Measurements from ENCODE around the gene BLVRA. TPM values are rescaled to one million over a fixed set of nuclear protein-coding genes. Genes with fewer than 3 reads are reported as not detected.
A peak's percentile ranks its signal among the peaks of the same experiment; 100 is the strongest.
"Not testable (repeated sequence)": the region's sequence is repeated elsewhere in the genome, so short reads cannot be mapped to it uniquely, and the experiment has no call there.

Gene BLVRA
- total and polyA plus RNA-seq, 4 donors = 56.0 to 117 (median 69.4) TPM

DNA sequence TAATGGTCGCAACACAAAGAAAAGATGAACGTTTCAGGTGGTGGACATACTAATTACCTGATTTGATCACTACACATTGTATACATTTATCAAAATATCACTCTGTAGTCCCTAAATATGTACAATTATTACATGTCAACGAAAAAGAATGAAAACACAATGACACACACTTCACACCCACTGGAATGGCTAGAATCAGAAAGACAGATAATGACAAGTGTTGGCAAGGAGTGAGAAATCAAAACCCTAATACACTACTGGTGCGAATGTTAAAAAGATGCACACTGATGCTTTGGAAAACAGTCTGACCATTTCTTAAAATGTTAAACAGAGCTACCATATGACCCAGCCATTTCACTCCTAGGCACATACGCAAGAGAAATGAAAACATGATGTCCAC is 31.5 kb upstream of the BLVRA start:
- no peak for ATAC-seq (ENCODE audit: low FRiP score)
- WGBS, 2 donors = 91 to 92% methylated on average over 5 of the region's 5 CpGs
- Histone ChIP-seq H3K27me3 (ENCODE audit: control insufficient read depth in 1 of 2, insufficient read depth in 2 of 2, low read length in 1 of 2) (no peaks in the 10 kb centered on the region), H3K27ac (ENCODE audit: low read depth in 1 of 2, low read length in 2 of 2) (no peak overlapping the region), H3K9me3 (ENCODE audit: control insufficient read depth, low read length) (no peaks in the 10 kb centered on the region), H3K4me3 (ENCODE audit: low read length in 2 of 2) (no peak overlapping the region), H3K4me1 (ENCODE audit: control insufficient read depth in 1 of 2, insufficient read depth in 2 of 2, low read length in 2 of 2) (peaks cover 0 to 2% of the 10 kb centered on the region in 2 donors), H3K36me3 (ENCODE audit: control insufficient read depth in 1 of 2, insufficient read depth in 2 of 2, low read length in 1 of 2) (no peaks in the 10 kb centered on the region)
- intact Hi-C loops (cut with DNase I) = loop anchor here in 1 of 2 donors (10.0 kb wide), 1 partner anchor 792 kb away; the partner anchor contains the start of genes MRPL32 and PSMA2
- DNase-seq = no peak

DNA sequence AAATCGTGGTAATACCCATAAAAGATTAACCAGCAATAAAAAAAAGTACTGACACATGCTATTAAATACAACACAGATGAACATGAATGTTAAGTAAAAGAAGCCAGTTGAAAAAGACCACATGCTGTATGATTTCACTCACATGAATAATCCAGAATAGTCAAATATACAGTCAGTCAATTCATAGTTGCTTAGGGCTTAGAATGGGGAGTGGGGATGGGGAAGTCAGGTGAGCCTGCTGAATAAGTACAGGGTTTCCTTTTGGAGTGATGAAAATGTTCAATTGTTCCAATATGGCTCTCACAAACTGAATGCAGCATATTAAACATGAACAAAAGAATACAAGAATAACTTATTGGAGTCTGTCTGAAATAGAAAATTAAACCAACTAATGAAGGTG is 31.0 kb upstream of the BLVRA start:
- intact Hi-C loops (cut with DNase I) = loop anchor here in 1 of 2 donors (10.0 kb wide), 1 partner anchor 793 kb away; the partner anchor contains the start of genes MRPL32 and PSMA2
- Histone ChIP-seq H3K36me3 (ENCODE audit: control insufficient read depth in 1 of 2, insufficient read depth in 2 of 2, low read length in 1 of 2) (no peaks in the 10 kb centered on the region), H3K27ac (ENCODE audit: low read depth in 1 of 2, low read length in 2 of 2) (no peak overlapping the region), H3K4me3 (ENCODE audit: low read length in 2 of 2) (no peak overlapping the region), H3K9me3 (ENCODE audit: control insufficient read depth, low read length) (no peaks in the 10 kb centered on the region), H3K27me3 (ENCODE audit: control insufficient read depth in 1 of 2, insufficient read depth in 2 of 2, low read length in 1 of 2) (no peaks in the 10 kb centered on the region), H3K4me1 (ENCODE audit: control insufficient read depth in 1 of 2, insufficient read depth in 2 of 2, low read length in 2 of 2) (peaks cover 0 to 2% of the 10 kb centered on the region in 2 donors)
- no peak for ATAC-seq (ENCODE audit: low FRiP score)
- DNase-seq = no peak
- 80% methylated on average over 1 of the region's 1 CpG for WGBS, 2 donors

DNA sequence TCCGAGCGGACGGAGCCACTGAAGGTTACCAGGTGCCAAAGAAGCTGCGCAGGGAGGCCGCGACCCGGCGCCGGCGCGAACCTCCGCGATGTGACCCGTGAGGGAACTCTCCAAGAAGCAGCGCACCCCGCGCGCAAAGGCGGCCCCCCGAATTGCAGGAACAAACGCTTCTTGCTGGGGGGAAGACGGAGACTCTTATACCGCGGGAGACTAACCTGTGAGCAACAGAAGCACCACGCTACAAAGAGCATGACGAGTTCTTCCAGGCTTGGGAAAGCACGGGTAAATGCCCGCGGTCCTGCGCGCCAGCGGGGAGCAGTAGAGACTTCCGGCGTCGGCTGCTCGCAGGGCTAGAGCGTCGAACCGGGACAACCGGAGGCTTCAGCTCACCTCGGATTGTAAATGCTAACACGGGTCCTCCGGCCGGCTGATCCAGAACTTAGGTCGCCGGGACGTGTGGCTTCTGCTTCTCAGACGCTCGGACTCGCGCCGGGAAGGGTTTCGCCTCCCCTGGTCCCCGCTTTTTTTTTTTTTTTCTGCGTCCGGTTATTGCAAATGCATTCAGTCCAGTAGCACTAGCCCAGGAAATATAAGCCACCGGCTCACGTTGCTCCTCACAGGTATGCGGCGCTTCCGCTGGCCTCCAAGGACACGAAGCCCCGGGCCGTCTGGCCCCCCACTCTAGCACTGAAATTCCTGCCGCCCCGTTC is 29.1 kb upstream of the BLVRA start, which contains the start of gene COA1:
Gene COA1, minus strand, starts transcription at position 310 of the 710 bp plus-strand sequence. CDS start 80,909 bp downstream, outside the sequence.
- ATAC-seq (ENCODE audit: low FRiP score) (peak; percentile 97), DNase-seq (peak; percentile 90 to 95)
- Histone ChIP-seq H3K27me3 (ENCODE audit: control insufficient read depth in 1 of 2, insufficient read depth in 2 of 2, low read length in 1 of 2) (no peaks in the 10 kb centered on the region), H3K36me3 (ENCODE audit: control insufficient read depth in 1 of 2, insufficient read depth in 2 of 2, low read length in 1 of 2) (no peaks in the 10 kb centered on the region), H3K4me1 (ENCODE audit: control insufficient read depth in 1 of 2, insufficient read depth in 2 of 2, low read length in 2 of 2) (peaks cover 0 to 2% of the 10 kb centered on the region in 2 donors), H3K27ac (ENCODE audit: low read depth in 1 of 2, low read length in 2 of 2) (peak within 1 kb of the TSS; percentile 48 to 83), H3K4me3 (ENCODE audit: low read length in 2 of 2) (peak within 1 kb of the TSS; percentile 89 to 90), H3K9me3 (ENCODE audit: control insufficient read depth, low read length) (no peaks in the 10 kb centered on the region)
- intact Hi-C loops (cut with DNase I) = loop anchor here in 1 of 2 donors (10.0 kb wide), 1 partner anchor 795 kb away; the partner anchor contains the start of genes MRPL32 and PSMA2
- WGBS, 2 donors = 0 to 1% methylated on average over 66 of the region's 66 CpGs

DNA sequence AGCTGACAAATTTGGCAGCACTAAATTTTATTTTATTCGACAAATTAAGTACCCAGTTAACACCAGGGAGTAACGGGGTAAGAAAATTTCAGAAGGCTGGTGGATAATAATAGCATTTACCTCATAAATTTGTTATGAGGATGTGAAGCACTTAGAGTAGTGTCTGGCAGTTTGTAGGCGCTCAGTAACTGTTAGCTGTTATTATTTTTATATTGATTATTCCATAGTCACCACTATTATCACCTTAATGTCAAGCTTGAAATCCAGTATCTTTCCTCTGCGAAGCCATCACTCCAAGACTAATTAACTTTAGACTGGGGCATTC is 28.6 kb upstream of the BLVRA start:
- peak overlapping the region; percentile 48 to 83 for H3K27ac ChIP-seq (ENCODE audit: low read depth in 1 of 2, low read length in 2 of 2)
- peaks cover 0 to 2% of the 10 kb centered on the region in 2 donors for H3K4me1 ChIP-seq (ENCODE audit: control insufficient read depth in 1 of 2, insufficient read depth in 2 of 2, low read length in 2 of 2)
- H3K36me3 ChIP-seq (ENCODE audit: control insufficient read depth in 1 of 2, insufficient read depth in 2 of 2, low read length in 1 of 2) = no peaks in the 10 kb centered on the region
- intact Hi-C loops (cut with DNase I) = loop anchor here in 1 of 2 donors (10.0 kb wide), 2 partner anchors 105 to 795 kb away; partner anchors contain the start of genes MRPL32 and PSMA2
- H3K4me3 ChIP-seq (ENCODE audit: low read length in 2 of 2) = peak overlapping the region; percentile 83 to 89
- no peaks in the 10 kb centered on the region for H3K27me3 ChIP-seq (ENCODE audit: control insufficient read depth in 1 of 2, insufficient read depth in 2 of 2, low read length in 1 of 2)
- 16 to 20% methylated on average over 4 of the region's 4 CpGs for WGBS, 2 donors
- H3K9me3 ChIP-seq (ENCODE audit: control insufficient read depth, low read length) = no peaks in the 10 kb centered on the region
- DNase-seq (no peak), ATAC-seq (ENCODE audit: low FRiP score) (no peak)

DNA sequence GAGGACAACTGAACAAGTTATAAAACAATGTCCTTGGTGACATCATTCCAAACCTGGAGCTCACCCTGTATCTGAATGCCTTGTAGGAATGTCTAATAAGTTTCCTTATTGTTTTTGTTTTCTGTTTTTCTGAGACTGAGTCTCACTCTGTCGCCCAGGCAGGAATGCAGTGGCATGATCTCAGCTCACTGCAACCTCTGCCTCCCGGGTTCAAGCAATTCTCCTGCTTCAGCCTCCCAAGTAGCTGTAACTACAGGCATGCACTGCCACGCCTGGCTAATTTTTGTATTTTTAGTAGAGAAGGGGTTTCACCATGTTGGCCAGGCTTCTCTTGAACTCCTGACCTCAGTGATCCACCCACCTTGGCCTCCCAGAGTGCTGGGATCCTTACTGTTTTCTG is 27.0 kb upstream of the BLVRA start:
- WGBS, 2 donors = 70 to 75% methylated on average over 3 of the region's 3 CpGs

DNA sequence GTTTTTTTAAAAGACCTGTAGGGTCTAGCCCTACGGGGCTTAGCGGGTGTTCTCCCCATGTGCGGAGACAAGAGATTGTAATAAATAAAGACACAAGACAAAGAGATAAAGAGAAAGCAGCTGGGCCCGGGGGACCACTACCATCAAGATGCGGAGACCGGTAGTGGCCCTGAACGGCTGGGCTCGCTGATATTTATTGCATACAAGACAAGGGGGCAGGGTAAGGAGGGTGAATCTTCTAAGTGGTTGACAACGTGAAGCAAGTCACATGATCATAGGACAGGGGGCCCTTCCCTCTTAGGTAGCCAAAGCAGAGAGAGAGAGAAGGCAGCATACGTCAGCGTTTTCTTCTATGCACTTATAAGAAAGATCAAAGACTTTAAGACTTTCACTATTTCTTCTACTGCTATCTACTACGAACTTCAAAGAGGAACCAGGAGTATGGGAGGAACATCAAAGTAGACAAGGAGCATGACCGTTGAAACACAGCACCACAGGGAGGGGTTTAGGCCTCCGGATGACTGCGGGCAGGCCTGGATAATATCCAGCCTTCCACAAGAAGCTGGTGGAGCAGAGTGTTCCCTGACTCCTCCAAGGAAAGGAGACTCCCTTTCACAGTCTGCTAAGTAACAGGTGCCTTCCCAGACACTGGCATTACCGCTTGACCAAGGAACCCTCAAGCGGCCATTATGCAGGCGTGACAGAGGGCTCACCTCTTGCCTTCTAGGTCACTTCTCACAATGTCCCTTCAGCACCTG is 23.7 kb upstream of the BLVRA start:
- H3K4me3 ChIP-seq (ENCODE audit: low read length in 2 of 2); DNase-seq; H3K27ac ChIP-seq (ENCODE audit: low read depth in 1 of 2, low read length in 2 of 2); ATAC-seq (ENCODE audit: low FRiP score); H3K9me3 ChIP-seq (ENCODE audit: control insufficient read depth, low read length); H3K4me1 ChIP-seq (ENCODE audit: control insufficient read depth in 1 of 2, insufficient read depth in 2 of 2, low read length in 2 of 2); H3K27me3 ChIP-seq (ENCODE audit: control insufficient read depth in 1 of 2, insufficient read depth in 2 of 2, low read length in 1 of 2); H3K36me3 ChIP-seq (ENCODE audit: control insufficient read depth in 1 of 2, insufficient read depth in 2 of 2, low read length in 1 of 2): not testable (repeated sequence)
- 73 to 75% methylated on average over 18 of the region's 18 CpGs for WGBS, 2 donors
- intact Hi-C loops (cut with DNase I) = loop anchor here in 1 of 2 donors (10.0 kb wide), 1 partner anchor 100 kb away; no protein-coding TSS in a partner anchor

More for the DNA sequence above, 27.0 kb upstream of the BLVRA start:
- not testable (repeated sequence) for H3K27me3 ChIP-seq (ENCODE audit: control insufficient read depth in 1 of 2, insufficient read depth in 2 of 2, low read length in 1 of 2); H3K4me3 ChIP-seq (ENCODE audit: low read length in 2 of 2); ATAC-seq (ENCODE audit: low FRiP score); H3K9me3 ChIP-seq (ENCODE audit: control insufficient read depth, low read length); H3K36me3 ChIP-seq (ENCODE audit: control insufficient read depth in 1 of 2, insufficient read depth in 2 of 2, low read length in 1 of 2); H3K27ac ChIP-seq (ENCODE audit: low read depth in 1 of 2, low read length in 2 of 2); H3K4me1 ChIP-seq (ENCODE audit: control insufficient read depth in 1 of 2, insufficient read depth in 2 of 2, low read length in 2 of 2); DNase-seq
- intact Hi-C loops (cut with DNase I) = loop anchor here in 1 of 2 donors (10.0 kb wide), 1 partner anchor 103 kb away; no protein-coding TSS in a partner anchor

DNA sequence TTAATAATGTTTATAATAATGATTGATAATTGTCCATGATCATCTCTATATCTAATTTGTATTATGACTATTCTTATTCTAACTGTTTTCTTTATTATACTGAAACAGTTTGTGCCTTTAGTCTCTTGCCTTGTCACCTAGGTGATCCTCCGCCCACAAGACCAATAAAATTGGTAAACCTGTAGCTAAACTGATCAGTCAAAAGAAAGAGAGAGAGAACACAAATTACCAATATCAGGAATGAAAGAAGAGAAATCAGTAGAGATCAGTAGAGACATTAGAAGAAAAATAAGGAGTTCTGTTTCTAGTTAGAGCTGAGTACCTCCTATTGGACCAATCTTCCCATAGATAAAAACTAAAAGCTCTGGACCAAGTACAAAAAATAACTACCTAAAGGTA is 23.1 kb upstream of the BLVRA start:
- Histone ChIP-seq H3K27me3 (ENCODE audit: control insufficient read depth in 1 of 2, insufficient read depth in 2 of 2, low read length in 1 of 2) (no peaks in the 10 kb centered on the region), H3K9me3 (ENCODE audit: control insufficient read depth, low read length) (no peaks in the 10 kb centered on the region), H3K36me3 (ENCODE audit: control insufficient read depth in 1 of 2, insufficient read depth in 2 of 2, low read length in 1 of 2) (no peaks in the 10 kb centered on the region), H3K4me3 (ENCODE audit: low read length in 2 of 2) (no peak overlapping the region), H3K27ac (ENCODE audit: low read depth in 1 of 2, low read length in 2 of 2) (no peak overlapping the region), H3K4me1 (ENCODE audit: control insufficient read depth in 1 of 2, insufficient read depth in 2 of 2, low read length in 2 of 2) (no peaks in the 10 kb centered on the region)
- no peak for ATAC-seq (ENCODE audit: low FRiP score)
- WGBS, 2 donors = 94 to 100% methylated on average over 1 of the region's 1 CpG
- intact Hi-C loops (cut with DNase I) = loop anchor here in 1 of 2 donors (10.0 kb wide), 1 partner anchor 99 kb away; no protein-coding TSS in a partner anchor
- DNase-seq = no peak

DNA sequence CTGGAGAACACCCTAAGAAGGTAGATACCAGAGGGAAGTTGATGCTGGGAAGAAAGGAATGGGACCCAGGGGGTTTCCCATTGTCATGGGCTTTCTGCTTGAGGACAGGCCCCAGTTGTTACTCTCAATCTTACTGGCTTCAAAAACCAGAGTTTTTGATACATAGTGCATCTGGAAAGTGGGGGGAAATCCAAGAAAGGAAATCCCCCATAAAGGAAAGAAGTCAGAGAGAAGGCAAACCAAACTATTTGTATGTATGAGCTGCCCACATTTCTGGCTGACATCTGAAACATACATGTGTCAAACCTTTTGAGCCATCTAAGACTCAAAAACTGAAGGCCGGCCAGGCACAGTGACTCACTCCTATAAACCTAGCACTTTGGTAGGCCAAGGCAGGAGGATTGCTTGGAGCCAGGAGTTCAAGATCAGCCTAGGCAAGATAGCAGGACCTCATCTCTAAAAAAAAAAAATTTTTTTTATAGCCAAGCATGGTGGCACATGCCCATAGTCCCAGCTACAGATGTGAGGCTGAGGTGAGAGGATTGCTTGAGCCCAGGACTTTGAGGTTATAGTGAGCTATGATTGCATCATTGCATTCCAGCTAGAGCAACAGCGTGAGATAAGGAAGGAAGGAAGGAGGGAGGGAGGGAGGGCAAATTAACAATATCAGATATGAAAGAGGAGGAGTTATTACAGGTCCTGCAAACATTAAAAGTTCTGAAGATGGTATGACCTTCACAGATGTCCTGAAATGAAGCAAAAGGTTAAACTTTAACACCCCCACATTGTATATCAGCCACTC is 22.5 kb upstream of the BLVRA start:
- Histone ChIP-seq H3K4me3 (ENCODE audit: low read length in 2 of 2) (no peak overlapping the region), H3K9me3 (ENCODE audit: control insufficient read depth, low read length) (no peaks in the 10 kb centered on the region), H3K27me3 (ENCODE audit: control insufficient read depth in 1 of 2, insufficient read depth in 2 of 2, low read length in 1 of 2) (no peaks in the 10 kb centered on the region), H3K4me1 (ENCODE audit: control insufficient read depth in 1 of 2, insufficient read depth in 2 of 2, low read length in 2 of 2) (no peaks in the 10 kb centered on the region), H3K27ac (ENCODE audit: low read depth in 1 of 2, low read length in 2 of 2) (no peak overlapping the region), H3K36me3 (ENCODE audit: control insufficient read depth in 1 of 2, insufficient read depth in 2 of 2, low read length in 1 of 2) (no peaks in the 10 kb centered on the region)
- intact Hi-C loops (cut with DNase I) = loop anchor here in 1 of 2 donors (10.0 kb wide), 1 partner anchor 99 kb away; no protein-coding TSS in a partner anchor
- WGBS, 2 donors = 56 to 57% methylated on average over 2 of the region's 2 CpGs
- ATAC-seq (ENCODE audit: low FRiP score) = no peak
- no peak for DNase-seq

Data from aorta (tissue), 5 donors.